AG04449 (cell line): ENCODE data around the gene FARP2.
"Not testable (repeated sequence)": the region's sequence is repeated elsewhere in the genome, so short reads cannot be mapped to it uniquely, and the experiment has no call there.

Experiments used
- CTCF ChIA-PET: fragments of 350-600 bp; formaldehyde crosslinking; extraction: SDS; loops from one replicate; lab custom pipeline; 2021; ENCODE audit warnings: antibody characterized with exemption; lab: Yijun Ruan, JAX
- POLR2A ChIA-PET: fragments of 400-600, 350-600 bp; formaldehyde crosslinking; extraction: SDS; loops from one replicate; lab custom pipeline; 2020; ENCODE audit warnings: antibody characterized with exemption, inconsistent platforms; lab: Yijun Ruan, JAX
- DNase-seq: peaks from one replicate; pipeline ENCODE4 v3.0.0-alpha.2; 2010; ENCODE audit warnings: low read depth, low spot score
- H3K4me3 ChIP-seq: 2 replicates; pipeline ENCODE4 v1.5.1; 2011; ENCODE audit warnings: low read depth, mild to moderate bottlenecking, control low read depth, low read length
- CTCF ChIP-seq: IDR thresholded peaks from one replicate; pipeline ENCODE4 v1.5.1; 2011; ENCODE audit warnings: mild to moderate bottlenecking, moderate library complexity, low read length, control low read depth, inconsistent platforms; ENCODE audit not compliant: insufficient read depth; ENCODE audit errors: missing control alignments

The FARP2 gene

GRCh38 chr2:241517297-241517696 is 161.2 kb downstream of the FARP2 start:
- no peak for DNase-seq
- ChIA-PET CTCF (no interaction called here), POLR2A (no interaction called here)
- no peak overlapping the region for H3K4me3 ChIP-seq
- TF ChIP-seq CTCF: no peak

GRCh38 chr2:241519669-241520068 is 163.6 kb downstream of the FARP2 start:
- no peak for DNase-seq
- no peak for TF ChIP-seq CTCF
- POLR2A ChIA-PET: no interaction called here
- CTCF ChIA-PET: interaction anchor here (1.6 kb wide), 1 partner anchor 93 kb away, joined by 4 read pairs; no protein-coding TSS in a partner anchor
- no peak overlapping the region for H3K4me3 ChIP-seq

- no peak overlapping the region for H3K4me3 ChIP-seq
- TF ChIP-seq CTCF: no peak
- CTCF ChIA-PET: no interaction called here
- POLR2A ChIA-PET: no interaction called here
- no peak for DNase-seq
Observed at GRCh38 chr2:241522477-241522876, 166.4 kb downstream of the FARP2 start.

- CTCF ChIA-PET, H3K4me3 ChIP-seq, DNase-seq: not testable (repeated sequence)
- POLR2A ChIA-PET: interaction anchor here (0.7 kb wide), 1 partner anchor 199 kb away, joined by 3 read pairs; no protein-coding TSS in a partner anchor
Observed at GRCh38 chr2:241525818-241526780, 170.0 kb downstream of the FARP2 start.

- no peak overlapping the region for H3K4me3 ChIP-seq
- no peak for DNase-seq
- ChIA-PET CTCF (no interaction called here), POLR2A (no interaction called here)
- TF ChIP-seq CTCF: no peak
Observed at GRCh38 chr2:241530571-241530970, 174.5 kb downstream of the FARP2 start.

GRCh38 chr2:241531161-241531722 is 175.2 kb downstream of the FARP2 start:
- CTCF ChIA-PET: no interaction called here
- no peak overlapping the region for H3K4me3 ChIP-seq
- POLR2A ChIA-PET: no interaction called here
- TF ChIP-seq CTCF: no peak
- DNase-seq: no peak
